T-cell (primary cell): ENCODE data around the gene TBP. TPM values are rescaled to one million over a fixed set of nuclear protein-coding genes. Genes with fewer than 3 reads are reported as not detected.
A peak's percentile ranks its signal among the peaks of the same experiment; 100 is the strongest.

Source experiments
- ATAC-seq, 4 experiments: fragments of 200-7000 bp in 3 of 4; fragments of 150-1000 bp in 1 of 4; cut with Tn5 transposase; replicated peaks in 1 of 4; 1 replicate in 3 of 4; 2 replicates in 1 of 4; pipeline ENCODE4 v1.10.0; 2021; ENCODE audit warnings: moderate library complexity in 3 of 4, mild to moderate bottlenecking in 2 of 4, moderate number of reproducible peaks in 1 of 4
- CTCF ChIA-PET, 2 donors: fragments of 300-600 bp; sonication (Branson Sonifier 250); formaldehyde crosslinking; loops; one replicate each; lab custom pipeline; 2022; ENCODE audit warnings: antibody characterized with exemption in 2 of 2; lab: Charles Lee
- POLR2A ChIA-PET, 2 donors: fragments of 300-600 bp; sonication (Branson Sonifier 250); formaldehyde crosslinking; loops; one replicate each; lab custom pipeline; 2022; ENCODE audit warnings: antibody characterized with exemption in 2 of 2; lab: Charles Lee
- DNase-seq, 35 experiments: peaks; one replicate each; pipeline versions ENCODE4 v3.0.0 to v3.0.0-alpha.2; 2013 to 2023
- H3K27ac ChIP-seq: one replicate; pipeline ENCODE4 v1.5.1; 2013; ENCODE audit warnings: low read length
- H3K27me3 ChIP-seq, 2 experiments: replicated peaks in 1 of 2; 1 replicate in 1 of 2; 2 replicates in 1 of 2; pipeline versions ENCODE4 v1.6.1 to v1.7.0; 2013; ENCODE audit warnings: low read length in 1 of 2, mixed read lengths in 1 of 2; ENCODE audit not compliant: control insufficient read depth in 2 of 2, insufficient read depth in 2 of 2; ENCODE audit errors: extremely low read depth in 1 of 2
- H3K36me3 ChIP-seq, 2 donors: 1 replicate in 1 of 2; 2 replicates in 1 of 2; pipeline versions ENCODE4 v1.6.1 to v1.7.0; 2013; ENCODE audit warnings: low read length in 1 of 2; ENCODE audit not compliant: control insufficient read depth in 2 of 2, insufficient read depth in 1 of 2; ENCODE audit errors: extremely low read depth in 1 of 2
- H3K4me1 ChIP-seq, 2 experiments: 1 replicate in 1 of 2; 2 replicates in 1 of 2; pipeline versions ENCODE4 v1.6.1 to v1.7.0; 2013; ENCODE audit warnings: low read length in 2 of 2, mixed read lengths in 1 of 2; ENCODE audit not compliant: insufficient read depth in 2 of 2, control insufficient read depth in 1 of 2; ENCODE audit errors: extremely low read depth in 1 of 2
- H3K4me3 ChIP-seq, 2 donors: 1 replicate in 1 of 2; 2 replicates in 1 of 2; pipeline versions ENCODE4 v1.5.1 to v1.7.0; 2013; ENCODE audit warnings: mild to moderate bottlenecking in 2 of 2, low read length in 1 of 2, moderate library complexity in 1 of 2; ENCODE audit not compliant: control insufficient read depth in 1 of 2; ENCODE audit errors: extremely low read depth in 1 of 2
- H3K9me3 ChIP-seq: 2 replicates; pipeline ENCODE4 v1.7.0; 2013
- H3K27ac Mint-ChIP-seq, 2 donors: one replicate each; pipeline ENCODE4 v1.8.0; 2020 to 2021; ENCODE audit warnings: mild to moderate bottlenecking in 2 of 2, mixed read lengths in 2 of 2
- H3K27me3 Mint-ChIP-seq, 2 donors: one replicate each; pipeline ENCODE4 v1.8.0; 2021 to 2022; ENCODE audit warnings: mixed read lengths in 2 of 2
- H3K36me3 Mint-ChIP-seq: one replicate; pipeline ENCODE4 v1.8.0; 2021; ENCODE audit warnings: mixed read lengths
- H3K4me1 Mint-ChIP-seq, 3 donors: one replicate each; pipeline ENCODE4 v1.8.0; 2020 to 2022; ENCODE audit warnings: mixed read lengths in 3 of 3, mild to moderate bottlenecking in 1 of 3
- H3K4me3 Mint-ChIP-seq, 3 donors: one replicate each; pipeline ENCODE4 v1.8.0; 2020 to 2022; ENCODE audit warnings: mild to moderate bottlenecking in 3 of 3, mixed read lengths in 3 of 3, moderate library complexity in 3 of 3
- H3K9me3 Mint-ChIP-seq, 3 donors: one replicate each; pipeline ENCODE4 v1.8.0; 2020 to 2022; ENCODE audit warnings: mixed read lengths in 3 of 3
- WGBS: methylation state at CpG from one replicate; pipeline ENCODE4 v1.1.5; 2013; ENCODE audit warnings: missing lambda C conversion rate; ENCODE audit not compliant: insufficient coverage; 5-methylcytosine and 5-hydroxymethylcytosine counted together
- total RNA-seq, 35 experiments: library from RNA in 6 of 35; stranded (reverse) in 6 of 35; fragments of 120-200 nt in 1 of 35; gene quantifications; one replicate each; pipeline versions ENCODE4 v1.2.1 to v1.2.4 and lab custom pipeline; 2013 to 2026

TBP gene
- total RNA-seq, 5 donors from 2014 or later (not counting 1 experiment from before 2014, with no cell fraction given): 12.4 to 35.0 (median 25.6) TPM

DNA sequence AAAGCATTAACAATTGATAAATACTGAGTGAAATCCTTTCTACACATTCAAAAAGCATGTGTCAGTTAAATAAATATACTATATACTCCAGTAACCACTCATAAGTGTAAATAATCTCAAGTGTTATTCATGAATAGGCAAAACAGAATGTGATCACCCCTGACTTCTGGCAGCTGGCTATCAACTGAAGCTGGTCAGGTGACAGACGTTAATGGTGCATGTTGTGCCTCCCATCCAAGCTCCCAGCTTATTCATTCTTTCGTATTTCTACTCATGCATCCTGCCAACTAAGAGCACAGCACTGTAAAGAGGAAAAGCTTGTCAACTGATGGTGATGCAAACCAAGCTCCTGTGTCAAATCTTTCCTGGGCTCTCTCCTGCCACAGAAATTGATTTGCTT lies 8.8 kb upstream of the TBP start:
- H3K27me3 ChIP-seq: no peaks in the 10 kb centered on the region
- no peak overlapping the region for H3K4me3 ChIP-seq
- DNase-seq (no peak), ATAC-seq (no peak)
- peaks cover 14 to 87% of the 10 kb centered on the region in 2 donors for H3K36me3 ChIP-seq
- ChIA-PET POLR2A (no interaction called here), CTCF (interaction anchor here in 1 of 2 donors (0.7 kb wide), 1 partner anchor 18 kb away, joined by 3 read pairs; no protein-coding TSS in a partner anchor)
- peaks cover 63% of the 10 kb centered on the region for H3K36me3 Mint-ChIP-seq
- H3K27ac ChIP-seq: no peak overlapping the region
- no CpG with 5 or more reads among the region's 2 CpGs for WGBS
- H3K27ac Mint-ChIP-seq: no peak overlapping the region
- no peaks in the 10 kb centered on the region for H3K9me3 ChIP-seq
- H3K4me1 Mint-ChIP-seq: peaks cover 10 to 54% (median 45%) of the 10 kb centered on the region in 3 donors
- no peak overlapping the region for H3K4me3 Mint-ChIP-seq
- H3K4me1 ChIP-seq: peaks cover 0 to 3% of the 10 kb centered on the region in 2 experiments
- H3K9me3 Mint-ChIP-seq: no peaks in the 10 kb centered on the region
- H3K27me3 Mint-ChIP-seq: no peaks in the 10 kb centered on the region

DNA sequence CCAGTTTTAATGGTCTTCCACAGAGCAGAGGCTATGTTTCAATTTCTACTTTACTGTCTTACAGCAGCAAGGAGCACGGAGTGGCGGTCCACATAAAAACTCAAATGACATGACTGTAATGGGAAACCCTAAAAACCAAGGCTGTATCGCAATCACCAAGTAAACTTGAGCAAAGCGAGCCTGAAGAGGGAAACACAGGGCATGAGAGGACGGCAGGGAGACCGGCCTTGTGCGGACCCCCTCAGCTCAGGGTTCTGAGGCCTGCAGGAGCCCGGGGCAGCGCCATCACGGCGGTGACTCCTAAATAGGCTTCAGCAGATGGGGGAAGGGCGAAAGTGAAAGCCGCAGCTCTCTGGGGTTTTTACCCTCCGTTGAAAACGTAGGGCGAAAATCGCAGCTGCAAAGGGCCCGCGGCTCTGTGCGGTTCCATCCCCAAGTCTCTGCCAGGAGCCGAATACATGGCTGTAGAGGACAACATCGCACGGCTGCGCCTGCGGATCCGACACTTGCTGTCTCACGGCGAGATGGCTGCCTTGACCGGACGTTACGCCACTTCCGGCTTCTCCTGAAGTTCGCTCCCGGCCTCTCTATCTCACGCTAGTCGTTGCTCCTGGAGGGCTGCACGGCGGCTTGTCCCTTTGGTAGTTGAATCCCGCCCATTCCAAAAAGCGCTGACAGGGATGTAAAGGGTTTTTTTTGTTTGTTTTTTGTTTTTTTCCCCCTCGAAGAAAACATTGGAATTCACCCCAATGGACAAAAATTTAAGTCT lies 1.2 kb upstream of the TBP start, which contains the start of gene PSMB1:
Gene PSMB1 (minus strand): TSS at position 543 of the 769 bp plus-strand sequence. CDS start 65 bp downstream, at position 478.
- H3K27ac Mint-ChIP-seq: no peak within 1 kb of the TSS
- CTCF ChIA-PET: interaction anchor here (0.6 to 2.9 kb wide), 7 partner anchors 12 to 802 kb away, joined by 3 to 22 read pairs (median 3); partner anchors contain the start of gene PDCD2 (in 1 of the 2)
- H3K4me3 Mint-ChIP-seq: no peak within 1 kb of the TSS
- 0% methylated on average over 31 of the region's 41 CpGs for WGBS
- H3K4me1 ChIP-seq: peaks cover 25% of the 10 kb centered on the region in 2 experiments
- DNase-seq (peak; percentile 53 to 88 (median 71)), ATAC-seq (peak; percentile 32 to 41 (median 37))
- peaks cover 2 to 27% of the 10 kb centered on the region in 2 donors for H3K36me3 ChIP-seq
- peak within 1 kb of the TSS; percentile 88 for H3K27ac ChIP-seq
- H3K27me3 Mint-ChIP-seq: no peaks in the 10 kb centered on the region
- no peaks in the 10 kb centered on the region for H3K9me3 ChIP-seq
- no peaks in the 10 kb centered on the region for H3K27me3 ChIP-seq
- POLR2A ChIA-PET: interaction anchor here (0.7 to 1.6 kb wide), 6 partner anchors 25 to 800 kb away, joined by 3 to 9 read pairs (median 4); partner anchors contain the start of gene PDCD2 (in 2 of the 2)
- H3K4me3 ChIP-seq: peak within 1 kb of the TSS; percentile 86 to 100
- H3K4me1 Mint-ChIP-seq: peaks cover 11 to 43% (median 40%) of the 10 kb centered on the region in 3 donors
- peaks cover 25% of the 10 kb centered on the region for H3K36me3 Mint-ChIP-seq
- H3K9me3 Mint-ChIP-seq: no peaks in the 10 kb centered on the region

GRCh38 chr6:170553534-170554012 lies 596 bp upstream of the TBP start:
- ATAC-seq (peak; percentile 70 to 74 (median 72)), DNase-seq (peak in 19 of 35 experiments; percentile 2 to 78 (median 54))
- Histone ChIP-seq H3K27ac (peak overlapping the region; percentile 88), H3K4me3 (peak overlapping the region; percentile 86 to 100), H3K4me1 (peaks cover 25% of the 10 kb centered on the region in 2 experiments), H3K36me3 (peaks cover 2 to 27% of the 10 kb centered on the region in 2 donors), H3K9me3 (no peaks in the 10 kb centered on the region), H3K27me3 (no peaks in the 10 kb centered on the region)
- Mint-ChIP-seq H3K4me3 (no peak overlapping the region), H3K9me3 (no peaks in the 10 kb centered on the region), H3K27me3 (no peaks in the 10 kb centered on the region), H3K4me1 (peaks cover 16 to 42% (median 41%) of the 10 kb centered on the region in 3 donors), H3K27ac (no peak overlapping the region), H3K36me3 (peaks cover 23% of the 10 kb centered on the region)
- CTCF ChIA-PET: interaction anchor here (0.7 to 2.9 kb wide), 5 partner anchors 24 to 852 kb away, joined by 3 to 22 read pairs (median 4); partner anchors contain the start of genes C6orf120 (in 1 of the 2), DYNLT2 (in 1 of the 2), ERMARD (in 1 of the 2) and PDCD2 (in 1 of the 2)
- POLR2A ChIA-PET: interaction anchor here (0.7 to 1.6 kb wide), 3 partner anchors 25 to 31 kb away, joined by 3 to 9 read pairs (median 3); partner anchors contain the start of gene PDCD2 (in 2 of the 2)
- 3% methylated on average over 8 of the region's 13 CpGs for WGBS

DNA sequence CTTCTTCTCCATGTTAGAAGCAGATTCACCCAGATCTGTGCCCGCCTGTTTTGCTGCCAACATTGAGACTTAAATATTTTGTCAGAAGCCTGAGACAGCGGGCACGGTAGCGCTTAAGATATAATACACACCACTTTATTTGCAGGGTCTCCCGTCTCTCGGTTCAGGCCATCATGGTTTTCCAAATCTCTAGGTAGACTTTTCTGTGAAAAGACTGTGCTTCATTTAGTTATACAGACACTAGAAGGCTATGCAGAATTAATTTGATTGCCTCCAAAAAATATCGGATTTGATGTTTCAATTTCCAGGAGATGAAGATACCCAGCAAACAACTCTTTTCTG lies 598 bp downstream of the TBP start:
- Histone ChIP-seq H3K4me3 (peak overlapping the region; percentile 86 to 100), H3K36me3 (peaks cover 2 to 22% of the 10 kb centered on the region in 2 donors), H3K4me1 (peaks cover 23 to 25% of the 10 kb centered on the region in 2 experiments), H3K27me3 (no peaks in the 10 kb centered on the region), H3K27ac (peak overlapping the region; percentile 88), H3K9me3 (no peaks in the 10 kb centered on the region)
- peak in 4 of 35 experiments; percentile 0 to 8 (median 0) for DNase-seq
- POLR2A ChIA-PET: no interaction called here
- no peak overlapping the region for H3K4me3 Mint-ChIP-seq
- H3K27ac Mint-ChIP-seq: no peak overlapping the region
- ATAC-seq: no peak
- peaks cover 27 to 37% (median 36%) of the 10 kb centered on the region in 3 donors for H3K4me1 Mint-ChIP-seq
- WGBS: 0% methylated on average over 4 of the region's 7 CpGs
- H3K36me3 Mint-ChIP-seq: peaks cover 25% of the 10 kb centered on the region
- CTCF ChIA-PET: no interaction called here
- no peaks in the 10 kb centered on the region for H3K27me3 Mint-ChIP-seq
- no peaks in the 10 kb centered on the region for H3K9me3 Mint-ChIP-seq

DNA sequence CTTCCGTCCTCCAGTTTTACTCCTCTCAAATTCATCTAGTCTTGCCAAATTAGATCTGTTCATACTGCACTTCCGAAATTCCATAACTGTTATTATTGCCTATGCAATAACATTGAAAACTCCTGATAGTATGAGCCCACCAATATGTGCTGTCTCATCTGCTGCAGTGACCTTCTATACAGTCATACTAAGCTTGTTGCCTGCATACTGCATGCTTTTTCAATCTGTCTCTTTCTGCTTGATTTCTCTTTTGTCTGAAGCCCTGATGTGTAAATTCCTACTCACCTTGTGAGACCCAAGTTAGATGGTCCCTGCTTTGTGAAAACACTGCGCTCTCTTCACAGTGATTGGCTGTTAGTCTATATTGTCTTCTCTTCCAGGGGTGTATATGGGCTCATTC lies 1.1 kb downstream of the TBP start:
- WGBS: 61% methylated on average over 3 of the region's 3 CpGs
- H3K27me3 ChIP-seq: no peaks in the 10 kb centered on the region
- ChIA-PET POLR2A (no interaction called here), CTCF (no interaction called here)
- peaks cover 23 to 25% of the 10 kb centered on the region in 2 experiments for H3K4me1 ChIP-seq
- no peaks in the 10 kb centered on the region for H3K9me3 ChIP-seq
- ATAC-seq (no peak), DNase-seq (no peak)
- Mint-ChIP-seq H3K27ac (no peak overlapping the region), H3K4me3 (no peak overlapping the region), H3K4me1 (peaks cover 32 to 34% (median 33%) of the 10 kb centered on the region in 3 donors), H3K27me3 (no peaks in the 10 kb centered on the region), H3K36me3 (peaks cover 26% of the 10 kb centered on the region), H3K9me3 (no peaks in the 10 kb centered on the region)
- peaks cover 2 to 25% of the 10 kb centered on the region in 2 donors for H3K36me3 ChIP-seq
- no peak overlapping the region for H3K27ac ChIP-seq
- H3K4me3 ChIP-seq: no peak overlapping the region

GRCh38 chr6:170561555-170561954 lies 7.4 kb downstream of the TBP start:
- no peak for ATAC-seq
- H3K27ac ChIP-seq: no peak overlapping the region
- no peaks in the 10 kb centered on the region for H3K4me1 ChIP-seq
- H3K4me3 ChIP-seq: no peak overlapping the region
- Mint-ChIP-seq H3K36me3 (peaks cover 53% of the 10 kb centered on the region), H3K4me1 (peaks cover 41 to 55% (median 48%) of the 10 kb centered on the region in 3 donors), H3K27ac (no peak overlapping the region), H3K27me3 (no peaks in the 10 kb centered on the region), H3K9me3 (no peaks in the 10 kb centered on the region), H3K4me3 (no peak overlapping the region)
- no peaks in the 10 kb centered on the region for H3K9me3 ChIP-seq
- 100% methylated on average over 2 of the region's 4 CpGs for WGBS
- no peak for DNase-seq
- ChIA-PET CTCF (no interaction called here), POLR2A (no interaction called here)
- H3K36me3 ChIP-seq: peaks cover 5 to 69% of the 10 kb centered on the region in 2 donors
- no peaks in the 10 kb centered on the region for H3K27me3 ChIP-seq
